Upper lobe of left lung (tissue), 6 donors: ENCODE measurements around the gene PRSS3. TPM values are rescaled to one million over a fixed set of nuclear protein-coding genes. Genes with fewer than 3 reads are reported as not detected.
"Not testable (repeated sequence)": the region's sequence is repeated elsewhere in the genome, so short reads cannot be mapped to it uniquely, and the experiment has no call there.

Experiments
- ATAC-seq, 2 donors: fragments of 200-7000 bp; cut with Tn5 transposase; one replicate each; pipeline ENCODE4 v1.9.1; 2022; ENCODE audit warnings: mild to moderate bottlenecking in 2 of 2, moderate library complexity in 2 of 2; ENCODE audit not compliant: low FRiP score in 2 of 2
- DNase-seq, 2 donors: peaks; one replicate each; pipeline ENCODE4 v3.0.0-alpha.2; 2019 to 2020
- H3K27ac ChIP-seq, 4 donors: fragments of 200-600 bp; sonication (generic); one replicate each; pipeline ENCODE4 v1.5.1; 2016 to 2019
- H3K27me3 ChIP-seq, 4 donors: fragments of 200-600 bp; sonication (generic); one replicate each; pipeline ENCODE4 v1.5.1; 2017 to 2019
- H3K36me3 ChIP-seq, 4 donors: fragments of 200-600 bp; sonication (generic); one replicate each; pipeline ENCODE4 v1.5.1; 2016 to 2019
- H3K4me1 ChIP-seq, 4 donors: fragments of 200-600 bp; sonication (generic); one replicate each; pipeline ENCODE4 v1.5.1; 2018 to 2019
- H3K4me3 ChIP-seq, 4 donors: fragments of 200-600 bp; sonication (generic); one replicate each; pipeline ENCODE4 v1.5.1; 2017 to 2019; ENCODE audit warnings: mild to moderate bottlenecking in 2 of 4, moderate library complexity in 1 of 4
- H3K9me3 ChIP-seq, 4 donors: fragments of 200-600 bp; sonication (generic); one replicate each; pipeline ENCODE4 v1.5.1; 2018 to 2019
- EP300 ChIP-seq, 4 donors: sonication (generic); formaldehyde crosslinking; IDR thresholded peaks; one replicate each; pipeline ENCODE4 v1.5.1; 2017; ENCODE audit warnings: antibody characterized with exemption in 4 of 4, control low read depth in 2 of 4
- POLR2A ChIP-seq, 4 donors: fragments of 450-650 bp; IDR thresholded peaks; one replicate each; pipeline ENCODE4 v1.5.1; 2016 to 2017; ENCODE audit warnings: antibody characterized with exemption in 4 of 4, mild to moderate bottlenecking in 2 of 4
- POLR2AphosphoS5 ChIP-seq, 2 donors: sonication (generic); formaldehyde crosslinking; IDR thresholded peaks; one replicate each; pipeline ENCODE4 v1.5.1; 2017; ENCODE audit warnings: antibody characterized with exemption in 2 of 2
- WGBS, 2 donors: methylation state at CpG; one replicate each; pipeline ENCODE4 v1.1.5; 2017 to 2018; 5-methylcytosine and 5-hydroxymethylcytosine counted together
- total RNA-seq, 6 donors: library from RNA; depleted of rRNA in 4 of 6; stranded (reverse); fragments of >200 nt in 4 of 6; gene quantifications; one replicate each; pipeline versions ENCODE4 v1.1.0 to v1.2.1, GENCODE V29; 2016 to 2021
- TF ChIP-seq, protein P1 (sequence below), 6 experiments: fragments of 450-650 bp in 4 of 6; fragments of 200-600 bp in 2 of 6; sonication (generic) in 2 of 6; IDR thresholded peaks; one replicate each; pipeline ENCODE4 v1.5.1; 2016 to 2019; ENCODE audit warnings: antibody characterized with exemption in 6 of 6
- donor health status: DM: no; HTN: no; CAD: no; lungs with moderate emphysema.
- donor health status: DM: no; HTN: yes; CAD: no; lungs with severe emphysema.

PRSS3 gene
- total RNA-seq, 6 donors from 2014 or later = 0.69 to 2.1 TPM; not detected in 4

DNA sequence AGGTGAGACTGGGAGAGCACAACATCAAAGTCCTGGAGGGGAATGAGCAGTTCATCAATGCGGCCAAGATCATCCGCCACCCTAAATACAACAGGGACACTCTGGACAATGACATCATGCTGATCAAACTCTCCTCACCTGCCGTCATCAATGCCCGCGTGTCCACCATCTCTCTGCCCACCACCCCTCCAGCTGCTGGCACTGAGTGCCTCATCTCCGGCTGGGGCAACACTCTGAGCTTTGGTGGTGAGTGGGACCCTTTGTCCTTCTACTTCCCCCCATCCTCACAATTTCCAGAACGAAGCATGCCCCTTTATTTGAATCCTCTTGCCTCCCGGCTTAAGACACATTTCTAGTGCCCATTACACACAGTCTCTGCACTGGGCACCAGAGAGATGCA, 2.5 kb downstream of the PRSS3 start:
- 95 to 98% methylated on average over 8 of the region's 8 CpGs for WGBS, 2 donors
- Histone ChIP-seq H3K27ac (no peak overlapping the region), H3K4me1 (no peaks in the 10 kb centered on the region), H3K9me3 (no peaks in the 10 kb centered on the region), H3K36me3 (no peaks in the 10 kb centered on the region), H3K4me3 (no peak overlapping the region), H3K27me3 (no peaks in the 10 kb centered on the region)
- TF ChIP-seq, protein P1, sequence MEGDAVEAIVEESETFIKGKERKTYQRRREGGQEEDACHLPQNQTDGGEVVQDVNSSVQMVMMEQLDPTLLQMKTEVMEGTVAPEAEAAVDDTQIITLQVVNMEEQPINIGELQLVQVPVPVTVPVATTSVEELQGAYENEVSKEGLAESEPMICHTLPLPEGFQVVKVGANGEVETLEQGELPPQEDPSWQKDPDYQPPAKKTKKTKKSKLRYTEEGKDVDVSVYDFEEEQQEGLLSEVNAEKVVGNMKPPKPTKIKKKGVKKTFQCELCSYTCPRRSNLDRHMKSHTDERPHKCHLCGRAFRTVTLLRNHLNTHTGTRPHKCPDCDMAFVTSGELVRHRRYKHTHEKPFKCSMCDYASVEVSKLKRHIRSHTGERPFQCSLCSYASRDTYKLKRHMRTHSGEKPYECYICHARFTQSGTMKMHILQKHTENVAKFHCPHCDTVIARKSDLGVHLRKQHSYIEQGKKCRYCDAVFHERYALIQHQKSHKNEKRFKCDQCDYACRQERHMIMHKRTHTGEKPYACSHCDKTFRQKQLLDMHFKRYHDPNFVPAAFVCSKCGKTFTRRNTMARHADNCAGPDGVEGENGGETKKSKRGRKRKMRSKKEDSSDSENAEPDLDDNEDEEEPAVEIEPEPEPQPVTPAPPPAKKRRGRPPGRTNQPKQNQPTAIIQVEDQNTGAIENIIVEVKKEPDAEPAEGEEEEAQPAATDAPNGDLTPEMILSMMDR (IDR thresholded peaks at IDR 0.05) = no peak
- TF ChIP-seq EP300 (IDR thresholded peaks at IDR 0.05) (no peak), POLR2A (IDR thresholded peaks at IDR 0.05) (no peak), POLR2AphosphoS5 (IDR thresholded peaks at IDR 0.05) (no peak)
- ATAC-seq (no peak), DNase-seq (peak in 1 of 2 donors; percentile 32)

DNA sequence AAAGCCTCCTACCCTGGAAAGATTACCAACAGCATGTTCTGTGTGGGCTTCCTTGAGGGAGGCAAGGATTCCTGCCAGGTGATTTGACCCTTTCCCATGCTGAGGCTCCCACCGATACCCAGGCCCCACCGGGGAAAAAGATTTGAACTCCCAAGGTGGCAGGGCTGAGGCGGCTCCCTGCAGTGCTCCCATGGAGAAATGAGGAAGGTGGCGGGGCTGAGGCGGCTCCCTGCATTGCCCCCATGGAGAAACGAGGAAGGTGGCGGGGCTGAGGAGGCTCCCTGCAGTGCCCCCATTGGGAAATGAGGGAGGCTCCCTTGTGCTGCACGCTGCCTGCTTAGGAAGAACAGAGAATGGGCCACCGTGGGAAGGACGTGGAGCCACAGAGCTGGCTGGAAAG, 3.2 kb downstream of the PRSS3 start:
- DNase-seq (peak in 1 of 2 donors; percentile 21), ATAC-seq (no peak)
- H3K4me3 ChIP-seq = no peak overlapping the region
- H3K36me3 ChIP-seq = no peaks in the 10 kb centered on the region
- no peaks in the 10 kb centered on the region for H3K4me1 ChIP-seq
- 76 to 89% methylated on average over 8 to 10 of the region's 10 CpGs for WGBS, 2 donors
- no peaks in the 10 kb centered on the region for H3K9me3 ChIP-seq
- H3K27me3 ChIP-seq = no peaks in the 10 kb centered on the region
- TF ChIP-seq EP300 (IDR thresholded peaks at IDR 0.05) (no peak), POLR2A (IDR thresholded peaks at IDR 0.05) (no peak), POLR2AphosphoS5 (IDR thresholded peaks at IDR 0.05) (no peak)
- TF ChIP-seq, protein P1 (IDR thresholded peaks at IDR 0.05) = no peak
- H3K27ac ChIP-seq = no peak overlapping the region

DNA sequence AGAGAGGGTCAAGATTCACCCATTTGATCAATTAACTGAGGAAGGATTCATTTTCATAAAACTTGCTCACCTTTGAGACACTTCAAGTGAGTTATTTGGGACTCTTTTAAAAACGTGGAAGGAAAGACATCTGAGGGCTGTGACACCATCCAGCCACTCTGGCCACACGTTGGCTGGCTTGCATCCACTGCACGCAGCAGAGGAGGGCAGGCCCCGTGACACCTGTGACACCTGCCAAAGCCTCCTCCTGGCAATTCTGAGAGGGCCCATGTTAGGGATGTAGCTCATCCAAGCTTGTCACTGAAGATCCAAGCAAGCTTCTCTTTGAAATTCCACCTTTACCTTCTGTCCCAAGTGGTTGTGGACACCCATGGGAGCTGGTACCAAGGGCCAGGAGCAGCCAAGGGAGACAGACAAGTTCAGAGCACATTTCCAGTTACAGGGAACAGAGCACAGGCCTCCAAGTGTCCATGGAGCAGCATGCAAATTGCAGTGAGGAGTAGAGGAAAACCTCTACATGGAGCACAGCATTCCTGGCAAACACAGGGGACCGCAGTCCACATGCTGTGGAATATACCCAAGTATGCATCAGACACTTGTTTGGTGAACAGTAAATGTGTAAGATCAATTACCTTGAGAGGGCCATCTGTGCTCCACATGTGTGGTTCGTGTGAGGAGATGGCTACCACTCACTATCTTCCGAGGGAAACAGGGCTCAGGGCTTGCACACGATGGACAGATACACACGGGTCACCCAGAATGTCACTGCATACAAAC, 4.8 kb downstream of the PRSS3 start:
- Histone ChIP-seq H3K4me3 (no peak overlapping the region), H3K27ac (no peak overlapping the region), H3K27me3 (no peaks in the 10 kb centered on the region), H3K9me3 (no peaks in the 10 kb centered on the region), H3K4me1 (no peaks in the 10 kb centered on the region), H3K36me3 (no peaks in the 10 kb centered on the region)
- TF ChIP-seq, protein P1 (IDR thresholded peaks at IDR 0.05) = no peak
- no peak for TF ChIP-seq EP300 (IDR thresholded peaks at IDR 0.05)
- TF ChIP-seq POLR2AphosphoS5 (IDR thresholded peaks at IDR 0.05) = no peak
- no peak for TF ChIP-seq POLR2A (IDR thresholded peaks at IDR 0.05)
- 72 to 78% methylated on average over 9 of the region's 9 CpGs for WGBS, 2 donors
- ATAC-seq (no peak), DNase-seq (peak in 1 of 2 donors; percentile 22)

DNA sequence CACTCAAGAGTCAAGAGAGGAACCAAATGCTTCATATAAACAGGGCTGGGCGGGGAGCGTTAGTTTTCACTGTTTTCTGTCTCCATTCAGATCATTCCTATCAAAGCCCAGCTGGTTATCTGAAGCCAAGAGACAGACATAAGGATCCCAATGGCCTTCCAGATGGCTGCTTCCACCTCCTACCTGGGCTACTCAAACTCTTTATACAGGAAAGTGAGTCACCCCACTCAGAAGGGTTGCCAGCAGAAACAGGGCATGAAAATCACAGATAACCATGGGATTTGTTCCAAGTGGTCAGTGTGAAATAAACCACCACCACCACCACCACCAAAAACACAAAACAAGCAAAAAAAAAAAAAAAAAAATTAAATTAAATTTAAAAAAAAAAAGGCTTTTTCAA, 5.5 kb downstream of the PRSS3 start:
- H3K4me1 ChIP-seq = no peaks in the 10 kb centered on the region
- no peak overlapping the region for H3K27ac ChIP-seq
- ATAC-seq (no peak), DNase-seq (no peak)
- no peaks in the 10 kb centered on the region for H3K9me3 ChIP-seq
- H3K27me3 ChIP-seq = no peaks in the 10 kb centered on the region
- no peak overlapping the region for H3K4me3 ChIP-seq
- no peak for TF ChIP-seq POLR2A (IDR thresholded peaks at IDR 0.05)
- TF ChIP-seq EP300 (IDR thresholded peaks at IDR 0.05) = no peak
- TF ChIP-seq, protein P1 (IDR thresholded peaks at IDR 0.05) = no peak
- TF ChIP-seq POLR2AphosphoS5 (IDR thresholded peaks at IDR 0.05) = no peak
- H3K36me3 ChIP-seq = no peaks in the 10 kb centered on the region
- WGBS, 2 donors = 54 to 58% methylated on average over 2 of the region's 2 CpGs

DNA sequence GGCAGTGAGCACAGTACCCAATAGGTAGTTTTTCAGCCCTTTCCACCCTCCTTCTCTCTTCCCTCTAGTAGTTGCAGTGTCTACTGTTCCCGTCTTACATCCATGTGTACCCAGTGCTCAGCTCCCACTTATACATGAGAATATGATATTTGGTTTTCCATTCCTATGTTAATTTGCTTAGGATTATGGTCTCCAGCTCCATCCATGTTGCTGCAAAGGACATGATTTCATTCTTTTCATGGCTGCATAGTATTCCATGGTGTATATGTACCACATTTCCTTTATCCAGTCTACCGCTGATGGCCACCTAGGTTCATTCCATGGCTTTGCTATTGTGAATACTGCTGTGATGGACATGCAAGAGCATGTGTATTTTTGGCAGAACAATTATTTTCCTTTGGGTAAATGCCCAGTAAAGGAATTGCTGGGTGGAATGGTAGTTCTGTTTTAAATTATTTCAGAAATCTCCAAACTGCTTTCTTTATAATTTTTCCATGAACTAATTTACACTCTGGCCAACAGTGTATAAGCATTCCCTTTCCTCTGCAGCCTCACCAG, 6.7 kb downstream of the PRSS3 start:
- not testable (repeated sequence) for DNase-seq, ATAC-seq, H3K36me3 ChIP-seq, H3K9me3 ChIP-seq, H3K4me3 ChIP-seq, H3K27ac ChIP-seq, H3K27me3 ChIP-seq, H3K4me1 ChIP-seq
- 92% methylated on average over 2 of the region's 2 CpGs for WGBS, 2 donors

DNA sequence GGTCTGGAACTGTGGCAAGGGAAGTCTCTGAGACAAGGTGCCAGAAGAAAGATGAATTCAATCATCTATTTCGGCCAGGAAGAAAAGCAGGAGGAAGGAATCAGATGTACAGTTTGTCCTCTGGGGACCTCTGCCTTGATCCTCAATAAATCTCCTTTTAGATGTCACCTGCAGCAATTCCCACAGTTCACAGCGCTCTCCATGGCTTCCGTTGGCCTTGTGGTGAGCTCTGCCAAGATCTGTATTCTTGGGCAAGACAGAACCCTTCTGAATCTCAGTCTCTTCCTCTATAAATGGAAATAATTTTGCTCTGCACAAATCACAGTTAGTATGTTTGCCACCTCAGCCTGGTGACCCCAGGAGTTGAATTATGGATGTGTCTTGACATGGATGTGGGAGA, 8.8 kb downstream of the PRSS3 start:
- H3K4me1 ChIP-seq, H3K4me3 ChIP-seq, DNase-seq, H3K27ac ChIP-seq, H3K9me3 ChIP-seq, H3K27me3 ChIP-seq, ATAC-seq, H3K36me3 ChIP-seq: not testable (repeated sequence)
- 78 to 79% methylated on average over 3 of the region's 3 CpGs for WGBS, 2 donors

DNA sequence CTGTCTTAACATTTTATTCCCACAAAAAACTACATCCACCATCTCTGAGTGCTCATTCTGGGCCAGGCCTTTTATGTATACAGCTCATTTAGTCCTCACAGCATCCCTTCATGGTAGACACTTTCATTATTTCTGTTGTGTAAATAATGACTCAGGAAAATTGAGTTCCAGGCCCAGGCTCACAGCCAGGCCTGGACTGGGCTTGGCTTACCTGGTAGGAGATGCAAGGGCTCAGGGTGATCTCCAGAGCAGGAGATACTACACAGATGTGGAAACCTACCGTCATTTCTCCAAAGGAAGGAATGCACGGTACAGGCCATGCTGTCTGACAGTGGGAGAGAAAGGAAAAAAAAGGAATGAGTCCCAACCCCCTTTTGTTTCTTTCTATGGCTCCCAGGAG, 11.8 kb downstream of the PRSS3 start:
- not testable (repeated sequence) for H3K36me3 ChIP-seq, DNase-seq, H3K9me3 ChIP-seq, H3K27ac ChIP-seq, ATAC-seq, H3K4me3 ChIP-seq, H3K27me3 ChIP-seq, H3K4me1 ChIP-seq
- whole genome bisulfite sequencing, 2 donors = 81 to 92% methylated on average over 2 of the region's 2 CpGs

DNA sequence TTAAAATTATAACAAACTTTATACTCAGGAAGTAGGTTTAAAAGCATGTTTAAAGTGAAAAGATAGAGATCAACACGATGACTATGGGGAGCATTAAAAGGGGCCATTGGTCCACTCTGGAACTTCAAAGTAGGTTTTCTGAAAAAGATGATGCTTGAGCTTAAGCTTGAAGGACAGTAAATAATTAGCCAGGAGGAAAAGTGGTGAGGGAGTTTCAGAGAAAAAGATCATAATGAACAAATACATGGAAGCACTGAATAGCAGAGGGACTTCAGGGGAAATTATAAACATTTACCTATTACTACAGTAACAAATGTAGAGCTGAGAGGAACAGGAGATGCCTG, 13.6 kb downstream of the PRSS3 start:
- 38 to 48% methylated on average over 1 of the region's 1 CpG for WGBS, 2 donors

More for the DNA sequence above, 13.6 kb downstream of the PRSS3 start:
- H3K27me3 ChIP-seq, H3K36me3 ChIP-seq, H3K4me1 ChIP-seq, DNase-seq, ATAC-seq, H3K27ac ChIP-seq, H3K4me3 ChIP-seq, H3K9me3 ChIP-seq: not testable (repeated sequence)
